OCI-LY3 (cell line): ENCODE measurements around the gene SLC25A26.

Source experiments
- EZH2phosphoT487 ChIP-seq: fragments of 200-600 bp; shearing (Covaris generic); IDR thresholded peaks from 2 replicates; pipeline ENCODE4 v1.6.1; 2018; ENCODE audit warnings: antibody characterized with exemption, mixed run types, low read depth
- TF ChIP-seq, protein P1 (sequence below): fragments of 200-600, 300-600 bp; sonication (generic); IDR thresholded peaks from 2 replicates; pipeline ENCODE4 v1.5.1; 2014; ENCODE audit warnings: antibody characterized with exemption, low read length, low read depth

DNA sequence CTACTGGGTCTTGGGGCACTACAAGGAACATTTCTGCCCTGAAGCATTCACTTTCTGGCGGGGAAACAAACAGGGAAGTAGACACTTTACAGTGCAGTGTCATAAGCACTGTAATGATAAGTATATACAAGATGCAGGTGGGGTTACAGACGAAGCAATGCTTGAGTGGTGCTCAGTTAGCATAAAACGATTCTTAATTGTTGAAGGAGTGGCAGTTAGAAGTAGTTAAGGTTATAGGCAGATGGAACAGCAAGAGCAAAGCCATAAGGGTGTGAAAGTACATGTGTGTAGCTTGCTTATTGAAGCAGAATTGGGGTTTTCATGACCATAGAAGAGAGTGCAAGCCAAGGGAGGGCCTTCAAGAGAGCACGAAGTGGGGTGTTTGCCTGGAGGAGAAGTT, 46.2 kb downstream of the SLC25A26 start:
- TF ChIP-seq, protein P1, sequence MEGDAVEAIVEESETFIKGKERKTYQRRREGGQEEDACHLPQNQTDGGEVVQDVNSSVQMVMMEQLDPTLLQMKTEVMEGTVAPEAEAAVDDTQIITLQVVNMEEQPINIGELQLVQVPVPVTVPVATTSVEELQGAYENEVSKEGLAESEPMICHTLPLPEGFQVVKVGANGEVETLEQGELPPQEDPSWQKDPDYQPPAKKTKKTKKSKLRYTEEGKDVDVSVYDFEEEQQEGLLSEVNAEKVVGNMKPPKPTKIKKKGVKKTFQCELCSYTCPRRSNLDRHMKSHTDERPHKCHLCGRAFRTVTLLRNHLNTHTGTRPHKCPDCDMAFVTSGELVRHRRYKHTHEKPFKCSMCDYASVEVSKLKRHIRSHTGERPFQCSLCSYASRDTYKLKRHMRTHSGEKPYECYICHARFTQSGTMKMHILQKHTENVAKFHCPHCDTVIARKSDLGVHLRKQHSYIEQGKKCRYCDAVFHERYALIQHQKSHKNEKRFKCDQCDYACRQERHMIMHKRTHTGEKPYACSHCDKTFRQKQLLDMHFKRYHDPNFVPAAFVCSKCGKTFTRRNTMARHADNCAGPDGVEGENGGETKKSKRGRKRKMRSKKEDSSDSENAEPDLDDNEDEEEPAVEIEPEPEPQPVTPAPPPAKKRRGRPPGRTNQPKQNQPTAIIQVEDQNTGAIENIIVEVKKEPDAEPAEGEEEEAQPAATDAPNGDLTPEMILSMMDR: no peak
- no peak for TF ChIP-seq EZH2phosphoT487
